HPDE6-E6E7 (cell line): ENCODE measurements around the gene LRR1.
"Not testable (repeated sequence)": the region's sequence is repeated elsewhere in the genome, so short reads cannot be mapped to it uniquely, and the experiment has no call there.

Experiments used
- DNase-seq: peaks from one replicate; pipeline ENCODE4 v3.0.0; 2011; ENCODE audit warnings: missing footprints; ENCODE audit errors: extremely low spot score

The LRR1 gene, protein sequence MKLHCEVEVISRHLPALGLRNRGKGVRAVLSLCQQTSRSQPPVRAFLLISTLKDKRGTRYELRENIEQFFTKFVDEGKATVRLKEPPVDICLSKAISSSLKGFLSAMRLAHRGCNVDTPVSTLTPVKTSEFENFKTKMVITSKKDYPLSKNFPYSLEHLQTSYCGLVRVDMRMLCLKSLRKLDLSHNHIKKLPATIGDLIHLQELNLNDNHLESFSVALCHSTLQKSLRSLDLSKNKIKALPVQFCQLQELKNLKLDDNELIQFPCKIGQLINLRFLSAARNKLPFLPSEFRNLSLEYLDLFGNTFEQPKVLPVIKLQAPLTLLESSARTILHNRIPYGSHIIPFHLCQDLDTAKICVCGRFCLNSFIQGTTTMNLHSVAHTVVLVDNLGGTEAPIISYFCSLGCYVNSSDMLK

DNA sequence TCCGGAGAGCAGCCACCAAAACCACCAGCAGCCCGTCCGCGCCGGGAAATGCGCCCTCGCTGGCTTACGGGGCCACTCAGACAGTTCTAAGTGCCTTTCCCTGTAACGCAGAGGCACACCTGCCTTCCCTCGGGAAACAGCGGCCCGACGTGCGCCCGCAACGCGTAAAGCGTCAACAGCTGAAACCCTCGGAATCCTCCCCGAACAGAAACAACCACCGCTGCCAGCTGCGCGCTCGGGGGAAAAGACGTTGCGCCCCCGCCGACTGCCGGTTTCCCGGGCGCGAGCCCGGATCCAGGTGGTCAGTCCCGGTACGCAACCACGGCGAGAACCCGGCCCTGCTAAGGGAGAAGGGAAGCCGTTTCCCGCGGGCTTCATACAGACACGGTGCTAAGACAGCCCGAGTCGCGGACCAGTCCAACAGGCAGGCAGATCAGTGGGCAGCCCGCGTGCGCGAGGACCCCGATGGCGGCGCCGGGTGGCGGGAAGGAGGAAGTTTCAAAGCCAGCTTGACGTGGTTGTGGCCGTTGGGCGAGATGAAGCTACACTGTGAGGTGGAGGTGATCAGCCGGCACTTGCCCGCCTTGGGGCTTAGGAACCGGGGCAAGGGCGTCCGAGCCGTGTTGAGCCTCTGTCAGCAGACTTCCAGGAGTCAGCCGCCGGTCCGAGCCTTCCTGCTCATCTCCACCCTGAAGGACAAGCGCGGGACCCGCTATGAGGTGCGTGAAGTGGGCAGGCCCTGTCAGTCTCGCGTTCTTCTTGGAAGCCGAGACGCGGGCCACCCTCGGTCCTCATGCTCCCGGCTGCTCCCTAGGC, at the start of gene LRR1:
TSS of gene LRR1 (plus strand) at position 456 of the 816 bp plus-strand sequence. CDS start at position 537, 81 bp downstream.
- peak; percentile 67 for DNase-seq

DNA sequence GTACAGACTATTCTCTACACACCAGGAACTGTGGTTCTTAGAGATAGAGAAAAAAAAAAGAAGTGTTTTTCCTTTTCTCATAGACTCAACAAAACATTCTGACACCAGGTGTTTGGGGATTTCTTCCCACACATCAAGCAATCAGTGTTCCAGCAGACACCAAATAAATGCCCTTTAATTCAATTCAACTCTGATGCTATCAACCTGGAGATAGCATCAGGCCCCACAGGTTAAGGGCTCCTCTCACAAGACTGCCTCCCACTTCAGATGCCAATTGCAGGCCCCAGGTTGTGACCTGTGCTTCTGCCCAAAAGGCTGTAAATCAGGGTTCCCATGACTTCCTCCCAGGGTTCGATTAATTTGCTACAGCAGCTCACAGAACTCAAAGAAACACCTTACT, 49.3 kb upstream of the LRR1 start:
- DNase-seq: no peak

DNA sequence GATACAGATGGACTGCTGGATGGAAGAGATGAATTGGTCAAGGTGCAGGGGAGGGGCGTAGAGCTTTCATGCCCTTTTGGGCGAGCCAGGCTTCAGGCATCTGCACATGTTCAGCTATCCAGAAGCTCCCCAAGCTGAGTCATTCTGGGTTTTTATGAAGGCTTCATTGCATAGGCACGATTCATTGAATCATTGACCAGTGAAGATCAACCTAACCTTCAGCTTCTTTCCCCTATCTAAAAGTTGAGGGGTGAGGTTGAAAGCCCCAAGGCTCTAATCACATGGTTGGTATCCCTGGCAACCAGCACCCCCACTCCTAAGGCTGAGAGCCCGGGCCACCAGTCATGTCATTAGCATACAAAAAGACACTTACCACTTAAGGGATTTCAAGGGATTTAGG, 48.9 kb upstream of the LRR1 start:
- no peak for DNase-seq

DNA sequence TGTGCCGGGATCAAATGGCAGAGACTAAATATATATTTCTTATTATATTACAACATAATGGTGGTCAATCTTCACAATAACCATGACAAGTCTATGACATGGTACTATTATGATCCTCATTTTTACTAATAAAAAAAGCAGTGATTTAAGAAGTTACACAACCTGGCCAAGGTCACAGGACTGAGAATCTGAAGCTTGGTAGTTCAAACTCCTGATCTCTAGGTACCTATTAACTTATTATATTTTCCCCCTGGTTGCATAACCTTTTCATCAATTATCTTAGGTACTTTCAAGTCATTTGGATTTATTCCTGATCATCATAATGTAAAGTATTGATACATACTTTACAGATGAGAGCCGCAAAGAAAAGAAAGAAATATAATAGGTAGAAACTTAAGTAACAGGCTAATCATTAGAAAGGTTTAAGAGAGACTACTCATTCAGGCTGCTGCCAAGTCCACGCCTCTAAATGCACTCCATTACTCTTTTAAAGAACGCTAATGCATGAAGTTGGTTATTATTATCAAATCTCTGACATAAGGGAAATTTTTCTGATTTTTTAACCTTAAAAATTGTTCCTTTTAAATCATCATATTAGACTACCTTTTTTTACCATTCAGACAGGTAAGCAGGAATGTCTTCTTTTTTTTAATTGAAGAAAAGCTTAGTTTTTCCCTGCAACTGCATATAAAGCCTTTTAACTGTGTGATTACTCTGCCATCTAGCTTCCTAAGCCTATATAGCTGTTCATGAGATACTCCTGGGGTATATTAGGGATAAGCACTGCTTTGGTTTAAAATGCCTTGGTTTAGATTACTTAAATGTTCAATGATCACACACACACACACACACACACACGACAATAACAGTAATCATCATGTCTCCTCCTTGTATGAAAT, 48.2 kb upstream of the LRR1 start:
- DNase-seq: peak; percentile 28

DNA sequence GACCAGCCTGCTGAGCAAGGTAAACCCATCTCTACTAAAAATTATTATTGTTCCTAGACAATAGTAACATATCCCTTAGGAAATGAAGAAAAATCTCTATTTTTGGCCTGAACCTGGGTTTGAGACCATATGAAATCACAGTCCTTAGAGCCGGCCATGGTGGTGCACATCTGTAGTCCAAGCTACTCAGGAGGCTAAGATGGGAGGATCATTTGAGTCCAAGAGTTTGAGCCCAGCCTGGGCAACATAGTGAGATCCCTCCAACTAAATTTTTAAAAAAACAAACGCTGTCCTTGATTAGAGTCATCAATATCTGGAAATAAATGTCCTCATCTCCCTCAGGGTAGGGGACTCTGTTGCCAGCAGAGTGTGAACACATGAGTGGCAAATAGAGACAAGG, 47.2 kb upstream of the LRR1 start:
- no peak for DNase-seq

DNA sequence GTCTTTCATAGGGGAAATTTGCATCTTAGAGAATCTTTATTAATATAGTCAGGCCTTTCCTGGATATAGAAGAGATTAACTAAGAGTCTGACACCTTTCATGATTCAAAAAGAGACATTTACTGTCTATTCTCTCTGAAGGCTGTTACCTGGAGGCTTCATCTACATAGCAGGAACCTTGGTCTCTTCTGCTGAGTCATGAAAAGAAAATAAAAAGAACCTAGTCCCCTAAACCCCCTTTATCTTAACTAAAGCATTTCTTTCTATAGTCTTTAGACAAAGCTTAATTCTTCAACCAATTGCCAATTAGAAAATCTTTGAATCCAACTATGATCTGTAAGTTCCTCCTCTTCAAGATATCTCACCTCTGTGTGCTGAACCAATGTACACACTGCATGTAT, 45.6 kb upstream of the LRR1 start:
- no peak for DNase-seq

DNA sequence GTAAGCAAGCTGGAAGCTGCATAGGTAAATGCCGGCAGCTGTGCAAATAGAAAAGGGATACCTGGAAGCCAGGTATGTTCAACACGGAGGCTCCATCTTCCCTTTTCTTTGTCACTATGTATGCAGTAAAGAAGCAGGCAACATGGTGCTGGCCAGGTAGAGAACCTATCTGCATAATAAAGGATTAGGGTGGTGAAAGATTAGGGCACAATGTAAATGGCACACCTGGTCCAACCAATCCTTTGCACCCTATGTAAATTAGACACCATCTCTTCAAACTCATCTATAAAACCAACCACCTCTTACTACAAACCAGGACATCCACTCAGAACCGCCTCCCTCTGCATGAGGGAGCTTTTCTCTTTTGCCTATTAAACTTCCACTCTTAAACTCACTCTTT, 44.8 kb upstream of the LRR1 start:
- DNase-seq: no peak

DNA sequence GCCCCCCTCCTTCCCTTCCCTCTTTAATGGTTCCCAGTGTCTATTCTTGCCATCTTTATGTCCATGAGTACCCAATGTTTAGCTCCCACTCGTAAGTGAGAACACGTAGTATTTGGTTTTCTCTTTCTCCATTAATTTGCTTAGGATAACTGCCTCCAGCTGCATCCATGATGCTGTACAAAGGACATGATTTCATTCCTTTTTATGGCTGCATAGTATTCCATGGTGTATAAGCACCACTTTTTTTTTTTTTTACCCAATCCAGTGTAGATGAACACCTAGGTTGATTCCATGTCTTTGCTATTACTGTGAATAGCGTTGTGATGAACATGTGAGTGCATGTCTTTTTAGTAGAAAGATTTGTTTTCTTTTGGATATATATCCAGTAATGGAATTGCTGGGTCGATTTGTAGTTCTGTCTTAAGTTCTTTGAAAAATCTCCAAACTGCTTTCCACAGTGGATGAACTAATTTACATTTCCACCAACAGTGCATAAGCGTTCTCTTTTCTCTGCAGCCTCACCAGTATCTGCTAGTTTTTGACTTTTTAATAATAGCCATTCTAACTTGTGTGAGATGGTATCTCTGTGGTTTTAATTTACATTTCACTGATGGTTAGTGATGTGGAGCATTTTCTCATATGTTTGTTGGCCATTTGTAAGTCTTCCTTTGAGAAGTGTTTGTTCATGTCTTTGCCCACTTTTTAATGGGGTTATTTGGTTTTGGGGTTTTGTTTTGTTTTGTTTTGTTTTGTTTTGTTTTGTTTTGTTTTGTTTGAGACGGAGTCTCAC, 38.6 kb upstream of the LRR1 start:
- DNase-seq: no peak

DNA sequence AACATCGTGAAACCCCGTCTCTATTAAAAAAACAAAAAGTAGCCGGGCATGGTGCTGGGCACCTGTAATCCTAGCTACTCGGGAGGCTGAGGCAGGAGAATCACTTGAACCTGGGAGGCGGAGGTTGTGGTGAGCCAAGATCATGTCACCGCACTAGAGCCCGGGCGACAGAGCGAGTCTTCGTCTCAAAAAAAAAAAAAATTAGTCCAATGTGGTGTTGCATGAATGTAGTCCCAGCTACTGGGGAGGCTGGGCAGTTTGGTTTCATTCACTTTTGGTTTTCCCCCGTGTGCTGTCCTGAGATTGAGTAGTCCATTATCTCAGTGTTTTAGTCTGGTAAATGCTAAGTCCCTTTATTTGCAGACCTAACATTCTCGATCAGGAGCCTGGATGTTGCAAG, 32.0 kb upstream of the LRR1 start:
- no peak for DNase-seq

DNA sequence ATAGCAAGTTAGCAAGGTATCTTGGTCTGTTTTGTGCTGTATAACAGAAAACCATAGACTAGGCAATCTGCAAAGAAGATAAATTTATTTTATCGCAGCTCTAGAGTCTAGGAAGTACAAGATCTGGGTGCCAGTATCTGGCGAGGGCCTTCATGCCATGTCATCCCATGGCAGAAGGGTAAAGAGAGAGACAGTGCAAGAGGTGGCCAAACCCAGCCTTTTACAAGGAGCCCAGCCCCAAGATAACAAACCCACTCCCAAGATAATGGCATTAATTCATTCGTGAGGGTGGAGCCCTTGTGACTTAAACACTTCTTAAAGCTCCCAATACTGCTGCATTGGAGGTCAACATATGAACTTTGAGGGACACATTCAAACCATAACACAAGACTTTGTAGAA, 29.5 kb upstream of the LRR1 start:
- DNase-seq: no peak

DNA sequence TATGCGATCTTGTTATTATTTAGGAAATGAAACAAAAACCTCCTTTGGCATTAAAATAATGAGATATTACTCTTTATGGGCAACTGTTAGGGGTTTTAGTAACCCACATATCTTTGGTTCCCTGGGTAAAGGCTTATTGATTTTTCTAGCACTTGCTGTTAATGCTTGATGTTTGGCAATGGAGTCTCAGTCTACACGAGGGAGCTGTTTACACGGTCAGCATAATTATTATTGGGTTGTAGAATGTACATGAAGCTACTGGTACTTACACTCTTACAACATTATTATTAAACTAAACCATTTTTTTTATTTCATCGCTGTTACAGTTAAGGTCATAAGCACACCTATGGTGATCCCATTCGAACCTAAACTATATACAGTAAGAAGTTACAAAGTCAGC, 24.7 kb upstream of the LRR1 start:
- no peak for DNase-seq

DNA sequence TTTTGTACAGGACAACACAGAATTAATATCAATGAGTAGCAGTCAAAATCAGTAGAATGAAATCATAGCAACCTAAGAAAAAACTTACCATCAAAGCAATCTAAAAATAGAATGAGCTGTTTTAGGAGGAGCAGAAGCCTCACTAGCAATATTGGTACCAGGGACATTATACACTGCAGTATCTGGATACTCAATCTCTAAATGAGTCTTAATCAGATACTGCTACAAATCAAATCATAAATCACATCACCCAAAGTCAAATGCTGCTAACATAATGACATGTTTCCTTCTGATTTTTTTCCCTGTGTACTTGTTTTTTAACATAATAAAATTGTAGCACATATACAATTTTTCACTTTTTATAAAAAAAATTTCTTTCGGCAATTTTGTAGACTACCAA, 20.6 kb upstream of the LRR1 start:
- no peak for DNase-seq

DNA sequence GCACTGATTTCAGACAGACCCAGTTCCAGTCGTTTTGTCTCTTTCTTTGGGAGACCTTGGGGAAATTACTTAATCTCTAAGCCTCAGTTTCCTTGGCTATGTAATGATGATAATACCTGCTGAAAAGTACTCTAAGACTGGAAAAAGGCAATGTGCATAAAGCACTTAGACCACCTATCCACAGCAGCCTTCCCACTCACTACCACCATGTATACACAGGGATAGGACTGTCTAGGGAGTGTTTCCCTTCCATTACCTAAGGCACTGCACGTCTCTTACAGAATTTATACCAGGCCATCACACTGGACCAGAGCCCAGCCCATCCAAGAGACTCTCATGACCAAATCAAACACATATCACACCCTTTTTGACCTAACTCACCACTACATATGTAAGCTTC, 18.9 kb upstream of the LRR1 start:
- DNase-seq: no peak

DNA sequence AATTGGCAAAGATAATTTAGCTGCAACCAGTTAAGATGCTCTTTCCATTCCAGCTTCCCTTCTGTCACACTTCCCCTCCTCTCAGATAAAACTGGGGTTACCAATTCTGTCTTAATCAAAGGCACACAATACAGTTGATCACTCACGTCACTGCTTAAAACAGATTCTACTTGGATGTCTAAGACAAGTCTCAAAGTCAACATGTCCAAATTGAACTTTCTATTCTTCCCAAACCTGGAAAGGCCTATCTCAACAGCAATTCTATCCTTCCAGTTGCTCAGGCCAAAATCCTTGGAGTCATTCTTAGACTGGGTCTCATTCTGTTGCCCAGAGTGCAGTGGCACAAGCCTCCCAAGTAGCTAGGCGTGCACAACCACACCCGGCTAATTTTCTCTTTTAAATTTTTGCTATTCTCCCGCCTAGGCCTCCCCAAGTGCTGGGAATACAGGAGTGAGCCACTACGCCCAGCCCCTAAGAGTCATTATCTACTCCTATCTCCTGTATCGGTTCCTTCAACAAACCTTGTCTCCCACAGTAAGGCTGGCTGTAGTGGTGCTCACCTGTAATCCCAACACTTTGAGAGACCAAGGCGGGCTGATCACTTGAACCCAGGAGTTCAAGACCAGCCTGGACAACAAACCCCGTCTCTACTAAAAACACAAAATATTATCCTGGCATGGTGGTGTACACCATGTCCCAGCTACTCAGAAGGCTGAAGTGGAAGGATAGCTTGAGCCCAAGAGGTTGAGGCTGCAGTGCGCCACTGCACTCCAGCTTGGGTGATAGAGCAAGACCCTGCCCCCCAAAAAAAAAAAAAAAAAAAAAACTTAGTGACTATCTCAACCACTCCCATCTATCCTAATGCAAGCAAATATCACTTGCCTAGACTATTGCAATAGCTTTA, 17.3 kb upstream of the LRR1 start:
- DNase-seq: no peak

DNA sequence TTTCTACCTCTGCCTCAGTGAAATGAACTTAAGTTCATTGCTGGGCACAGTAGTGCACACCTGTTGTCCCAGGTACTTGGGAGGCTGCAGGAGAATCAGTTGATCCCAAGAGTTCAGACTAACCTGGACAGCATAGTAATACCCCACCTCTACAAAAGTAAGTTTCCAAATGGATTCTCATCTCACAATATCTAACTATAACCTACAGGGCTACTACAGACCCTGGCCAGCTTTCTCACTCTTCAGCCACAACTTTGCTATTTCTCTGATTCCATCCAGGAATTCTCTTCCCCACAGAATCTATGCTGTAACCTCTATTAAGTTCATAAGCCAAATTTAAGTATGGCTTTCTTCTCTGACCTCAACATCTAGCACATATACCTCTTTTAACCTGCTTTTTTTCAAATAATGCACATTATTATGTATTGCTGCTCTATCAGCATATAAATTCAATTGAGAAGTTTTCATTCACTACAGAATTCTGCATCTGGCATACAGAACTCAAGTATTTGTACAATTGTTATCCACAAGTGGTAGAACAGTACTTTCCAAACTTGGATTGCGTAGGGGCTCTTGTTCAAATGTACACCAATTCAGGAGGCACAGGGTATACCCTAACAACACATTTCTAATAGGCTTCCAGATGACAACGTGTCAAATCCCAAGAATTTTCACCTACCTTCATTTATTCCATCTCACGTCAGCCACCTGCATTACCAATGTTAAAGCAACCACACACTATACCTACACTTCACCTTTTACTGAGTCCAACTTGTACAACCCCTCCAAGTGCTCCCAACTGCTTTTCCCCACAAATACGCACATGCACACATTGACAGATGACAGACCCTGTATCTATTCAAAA, 16.4 kb upstream of the LRR1 start:
- DNase-seq: no peak

DNA sequence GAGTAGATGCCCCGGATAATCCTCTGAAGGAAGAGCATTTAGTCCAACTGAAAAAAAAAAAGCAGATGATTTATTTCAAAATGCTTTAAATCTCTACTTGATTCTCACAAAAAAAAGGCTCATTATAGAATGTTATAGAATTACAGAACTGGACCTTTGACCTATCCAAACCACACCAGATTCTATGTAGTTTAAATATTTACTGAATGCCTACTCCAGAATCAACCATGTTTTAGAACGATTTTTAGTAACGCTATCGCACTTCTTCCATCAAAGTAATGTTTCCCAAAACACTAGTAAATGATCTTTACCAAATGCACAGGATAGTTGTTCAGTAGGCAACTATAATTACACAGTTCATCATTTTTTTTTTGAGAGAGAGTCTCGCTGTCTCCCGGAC, 15.1 kb upstream of the LRR1 start:
- DNase-seq: no peak

DNA sequence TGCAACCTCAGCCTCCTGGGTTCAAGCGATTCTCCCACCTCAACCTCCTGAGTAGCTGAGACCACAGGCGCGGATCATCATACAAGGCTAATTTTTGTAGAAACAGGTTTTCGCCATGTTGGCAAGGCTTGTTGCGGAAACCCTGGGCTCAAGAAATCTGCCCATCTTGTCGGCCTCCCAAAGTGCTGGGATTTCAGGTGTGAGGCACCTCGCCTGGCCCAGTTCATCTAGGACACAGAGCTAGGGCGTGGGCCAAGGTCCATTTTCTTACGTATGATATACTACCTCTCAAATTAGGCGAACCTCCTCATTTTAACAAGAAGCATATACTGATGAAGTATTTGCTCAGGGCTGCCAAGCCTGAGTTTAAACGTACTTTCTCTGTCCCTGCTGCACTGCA, 14.7 kb upstream of the LRR1 start:
- DNase-seq: no peak

DNA sequence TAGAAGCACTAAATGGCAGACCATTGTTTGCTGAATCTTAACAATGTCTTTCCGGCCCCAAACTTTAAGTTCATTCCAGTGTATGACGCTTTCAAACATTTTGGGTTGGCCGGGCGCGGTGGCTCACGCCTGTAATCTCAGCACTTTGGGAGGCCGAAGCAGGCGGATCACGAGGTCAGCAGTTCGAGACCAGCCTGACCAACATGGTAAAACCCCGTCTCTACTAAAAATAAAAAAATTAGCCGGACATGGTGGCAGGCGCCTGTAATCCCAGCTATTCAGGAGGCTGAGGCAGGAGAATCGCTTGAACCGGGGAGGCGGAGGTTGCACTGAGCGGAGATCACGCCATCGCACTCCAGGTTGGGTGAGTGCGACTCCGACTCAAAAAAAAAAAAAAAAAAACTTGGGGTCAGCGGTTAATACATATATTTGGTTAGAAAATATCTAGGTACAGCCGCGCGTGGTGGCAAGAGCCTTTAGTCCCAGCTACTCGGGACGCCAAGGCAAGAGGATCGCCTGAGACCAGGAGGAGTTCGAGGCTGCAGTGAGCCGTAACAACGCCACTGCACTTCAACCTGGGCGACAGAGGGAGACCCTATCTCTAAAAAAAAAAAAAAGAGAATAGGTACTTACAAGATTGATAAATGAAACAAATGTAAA, 13.6 kb upstream of the LRR1 start:
- DNase-seq: not testable (repeated sequence)
